Renal cortex interstitium (tissue), 11 donors: Measurements from ENCODE around the gene SYNGR4. TPM values are rescaled to one million over a fixed set of nuclear protein-coding genes. Genes with fewer than 3 reads are reported as not detected.

Experiments used
- DNase-seq, 11 donors: peaks; one replicate each; pipeline ENCODE4 v3.0.0-alpha.2; 2013; ENCODE audit warnings: low read depth in 9 of 11, low spot score in 4 of 11; ENCODE audit errors: extremely low read depth in 1 of 11
- polyA plus RNA-seq, 3 donors: library from polyadenylated mRNA; unstranded; fragments of 120-200 nt; gene quantifications; one replicate each; pipeline ENCODE4 v1.2.1, GENCODE V29; 2013; ENCODE audit not compliant: insufficient read length in 3 of 3

SYNGR4 gene
- polyA plus RNA-seq, 3 donors: 0.37 to 0.70 (median 0.41) TPM

GRCh38 chr19:48405010-48405659, 41.0 kb downstream of the SYNGR4 start:
- DNase-seq: no peak

- no peak for DNase-seq
Measured at GRCh38 chr19:48405850-48406249, 41.7 kb downstream of the SYNGR4 start.

GRCh38 chr19:48413879-48414587, 49.9 kb downstream of the SYNGR4 start:
- DNase-seq: no peak

GRCh38 chr19:48415395-48415794, 51.2 kb downstream of the SYNGR4 start:
- no peak for DNase-seq

- no peak for DNase-seq
Measured at GRCh38 chr19:48415806-48416221, 51.6 kb downstream of the SYNGR4 start.

GRCh38 chr19:48417421-48417820, 53.3 kb downstream of the SYNGR4 start:
- DNase-seq: no peak

GRCh38 chr19:48418317-48419064, 54.3 kb downstream of the SYNGR4 start:
- no peak for DNase-seq

GRCh38 chr19:48419158-48419920, 55.2 kb downstream of the SYNGR4 start:
- no peak for DNase-seq

GRCh38 chr19:48421548-48421947, 57.4 kb downstream of the SYNGR4 start:
- DNase-seq: no peak

GRCh38 chr19:48424694-48425219, 60.6 kb downstream of the SYNGR4 start:
- DNase-seq: no peak

Other genes with a start within 250 kb of the SYNGR4 start
- 10 to 100 TPM; 61.8 to 78.8 (median 66.1) TPM for gene LIG1, start 194.0 kb upstream of the SYNGR4 start, polyA plus RNA-seq
- gene ZSWIM9, start 193.7 kb upstream of the SYNGR4 start, polyA plus RNA-seq: 10 to 100 TPM in 2 of 3 donors, 1 to 10 TPM in 1; 8.5 to 14.4 (median 10.0) TPM
- 10 to 100 TPM; 55.4 to 66.5 (median 56.3) TPM for gene CARD8, start 108.5 kb upstream of the SYNGR4 start, polyA plus RNA-seq
- 1 to 10 TPM; 5.9 to 8.1 (median 7.6) TPM for gene ZNF114, start 94.3 kb upstream of the SYNGR4 start, polyA plus RNA-seq
- 10 to 100 TPM; 51.0 to 83.1 (median 67.0) TPM for gene EMP3, start 38.8 kb upstream of the SYNGR4 start, polyA plus RNA-seq
- 10 to 100 TPM in 2 of 3 donors, 1 to 10 TPM in 1; 9.8 to 14.7 (median 11.6) TPM for gene TMEM143, start 427 bp upstream of the SYNGR4 start, polyA plus RNA-seq
- 100 to 1,000 TPM; 230 to 246 (median 242) TPM for gene KDELR1, start 27.2 kb downstream of the SYNGR4 start, polyA plus RNA-seq
- under 1 TPM; 0.33 to 0.88 (median 0.71) TPM for gene GRIN2D, start 29.3 kb downstream of the SYNGR4 start, polyA plus RNA-seq
- gene GRWD1, start 81.6 kb downstream of the SYNGR4 start, polyA plus RNA-seq: 10 to 100 TPM; 21.7 to 34.6 (median 24.7) TPM
- 1 to 10 TPM in 1 of 3 donors, under 1 TPM in 2; 0.58 to 1.3 (median 0.72) TPM for gene KCNJ14, start 91.2 kb downstream of the SYNGR4 start, polyA plus RNA-seq
- gene CYTH2, start 105.0 kb downstream of the SYNGR4 start, polyA plus RNA-seq: 10 to 100 TPM; 80.6 to 91.6 (median 86.4) TPM
- 1 to 10 TPM; 1.8 to 3.8 (median 3.6) TPM for gene LMTK3, start 147.5 kb downstream of the SYNGR4 start, polyA plus RNA-seq
- under 1 TPM; 0.28 to 0.62 (median 0.33) TPM for gene SULT2B1, start 187.8 kb downstream of the SYNGR4 start, polyA plus RNA-seq
- gene SPACA4, start 242.4 kb downstream of the SYNGR4 start, polyA plus RNA-seq: under 1 TPM in 1 of 3 donors, not detected in 2; 0.26 TPM